NK-92 (cell line): Measurements from ENCODE around the gene OSTM1.
"Not testable (repeated sequence)": the region's sequence is repeated elsewhere in the genome, so short reads cannot be mapped to it uniquely, and the experiment has no call there.

Source experiments
- DNase-seq: peaks from one replicate; lab custom pipeline; 2025; ENCODE audit not compliant: unreplicated experiment; lab: John Stamatoyannopoulos, UW

The OSTM1 gene

DNA sequence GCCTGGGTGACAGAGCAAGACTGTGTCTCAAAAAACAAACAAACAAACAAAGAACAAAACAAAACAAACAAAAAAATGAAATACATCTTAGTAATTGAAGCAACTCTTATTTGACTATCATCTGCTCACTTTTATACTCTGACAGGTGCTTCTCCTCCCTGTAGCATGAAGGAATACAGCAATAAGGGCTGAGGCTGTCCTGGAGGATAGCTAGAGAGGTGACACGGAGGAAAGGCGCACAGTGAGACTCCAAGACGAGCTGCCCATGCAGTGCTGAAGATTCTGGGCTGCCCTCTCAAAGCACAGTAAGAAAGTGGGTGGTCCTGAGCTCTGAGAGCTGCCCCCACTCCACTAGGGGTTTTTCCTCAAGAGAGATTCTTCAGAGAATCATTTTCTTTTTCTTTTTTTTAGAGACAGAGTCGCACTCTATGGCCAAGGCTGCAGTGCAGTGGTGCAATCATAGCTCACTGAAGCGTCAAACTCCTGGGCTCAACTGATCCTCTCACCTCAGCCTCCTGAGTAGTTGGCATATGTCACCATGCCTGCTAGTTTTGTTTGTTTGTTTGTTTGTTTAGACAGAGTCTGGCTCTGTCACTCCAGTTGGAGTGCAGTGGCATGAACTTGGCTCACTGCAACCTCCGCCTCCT is 50.0 kb downstream of the OSTM1 start:
- DNase-seq = no peak

DNA sequence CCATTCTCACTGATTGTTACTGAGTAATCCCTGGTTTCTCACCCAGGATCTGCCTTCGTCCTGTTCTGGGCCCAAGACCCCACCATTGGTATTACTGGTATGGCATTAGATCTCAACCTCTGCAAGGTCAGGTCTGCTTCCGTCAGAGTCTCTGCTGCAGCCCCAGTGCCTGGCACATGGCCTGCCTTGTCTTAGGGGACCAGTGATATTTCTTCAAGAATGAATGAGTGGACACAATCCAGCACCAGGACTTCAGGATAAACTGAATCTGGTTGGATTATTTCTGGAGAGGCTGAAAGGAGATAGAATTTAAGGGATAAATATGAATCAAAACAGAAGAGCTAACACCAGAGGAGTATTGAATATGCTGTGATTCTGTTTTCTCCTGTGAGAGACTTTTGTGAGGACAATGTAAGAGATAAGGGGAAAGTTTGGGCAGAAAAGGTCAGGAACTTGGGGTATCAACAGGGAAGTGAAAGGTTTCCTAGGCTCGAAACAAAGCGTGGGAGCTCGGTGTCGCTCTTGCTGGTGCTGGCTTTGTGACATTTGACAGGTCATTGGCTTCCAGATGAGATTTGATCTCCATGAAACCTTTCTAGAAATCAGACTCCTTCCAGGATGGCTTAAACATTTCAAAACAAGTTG is 53.9 kb downstream of the OSTM1 start:
- no peak for DNase-seq

DNA sequence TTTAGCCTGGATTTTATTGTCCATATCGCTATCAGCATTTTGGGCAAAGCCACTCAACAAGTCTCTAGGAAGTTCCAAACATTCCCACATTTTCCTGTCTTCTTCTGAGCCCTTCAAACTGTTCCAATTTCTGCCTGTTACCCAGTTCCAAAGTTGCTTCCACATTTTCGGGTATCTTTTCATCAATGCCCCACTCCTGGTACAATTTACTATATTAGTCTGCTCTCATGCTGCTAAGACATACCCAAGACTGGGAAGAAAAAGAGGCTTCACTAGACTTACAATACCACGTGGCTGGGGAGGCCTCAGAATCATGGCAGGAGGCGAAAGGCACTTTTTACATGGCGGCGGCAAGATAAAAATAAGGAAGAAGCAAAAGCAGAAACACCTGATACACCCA is 58.3 kb downstream of the OSTM1 start:
- not testable (repeated sequence) for DNase-seq

DNA sequence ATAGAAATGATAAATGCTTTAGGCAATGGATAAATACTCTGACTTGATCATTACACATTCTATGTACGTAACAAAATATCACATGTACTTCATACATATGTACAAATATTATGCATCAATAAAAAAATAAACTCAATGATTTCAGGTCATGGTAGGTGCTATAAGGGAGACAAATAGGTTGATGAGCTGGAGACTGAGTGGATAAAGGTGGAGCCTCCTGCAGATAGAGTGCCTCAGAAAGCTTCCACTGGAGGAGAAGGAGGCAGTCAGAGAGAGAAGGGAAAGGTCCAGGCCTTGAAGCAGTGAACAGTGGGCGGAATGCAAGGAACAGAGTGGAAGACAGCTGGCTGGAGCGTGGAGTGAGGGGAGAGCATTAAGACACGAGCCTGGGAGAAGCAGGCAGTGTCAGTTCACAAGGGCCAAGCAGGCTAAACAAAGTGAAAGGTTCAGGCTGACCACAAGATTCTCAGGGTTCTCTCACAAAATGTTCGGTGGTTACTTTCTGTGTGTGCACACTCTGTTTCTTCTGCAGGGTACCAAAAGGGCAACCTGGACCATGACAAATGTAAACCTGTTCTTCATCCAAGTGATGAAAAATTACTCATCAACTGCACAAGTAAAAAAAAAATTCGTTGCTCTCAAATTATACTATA is 60.6 kb downstream of the OSTM1 start:
- no peak for DNase-seq

DNA sequence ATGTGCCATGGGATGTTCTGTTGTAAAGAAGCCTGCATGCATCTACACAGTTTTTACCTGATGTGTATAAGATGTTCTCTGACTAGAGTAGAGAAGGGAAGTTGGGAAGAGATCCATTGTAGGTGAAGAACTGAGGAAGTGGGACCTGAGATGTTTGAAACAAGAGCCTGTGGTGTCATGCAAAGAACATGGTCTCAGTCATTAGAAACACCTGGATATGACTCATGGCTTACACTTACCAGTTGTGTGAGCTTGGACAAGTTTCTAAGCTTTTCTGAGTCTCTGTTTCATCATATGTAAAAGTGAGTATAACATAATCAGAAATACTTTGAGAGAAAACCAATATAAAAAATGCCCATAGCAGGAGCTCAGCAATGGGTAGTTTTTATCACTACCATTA is 64.6 kb downstream of the OSTM1 start:
- DNase-seq = no peak

DNA sequence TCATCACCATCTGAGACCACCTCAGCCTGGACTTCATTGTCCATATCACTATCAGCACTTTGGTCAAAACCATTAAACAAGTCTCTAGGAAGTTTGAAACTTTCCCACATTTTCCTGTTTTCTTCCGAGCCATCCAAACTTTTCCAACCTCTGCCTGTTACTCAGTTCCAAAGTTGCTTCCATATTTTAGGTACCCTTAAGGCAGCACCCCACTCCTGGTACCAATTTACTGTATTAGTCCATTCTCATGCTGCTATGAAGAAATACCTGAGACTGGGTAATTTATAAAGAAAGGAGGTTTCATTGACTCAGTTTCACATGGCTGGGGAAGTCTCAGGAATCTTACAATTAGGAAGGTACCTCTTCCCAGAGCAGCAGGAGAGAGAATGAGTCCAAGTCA is 65.3 kb downstream of the OSTM1 start:
- DNase-seq = not testable (repeated sequence)

DNA sequence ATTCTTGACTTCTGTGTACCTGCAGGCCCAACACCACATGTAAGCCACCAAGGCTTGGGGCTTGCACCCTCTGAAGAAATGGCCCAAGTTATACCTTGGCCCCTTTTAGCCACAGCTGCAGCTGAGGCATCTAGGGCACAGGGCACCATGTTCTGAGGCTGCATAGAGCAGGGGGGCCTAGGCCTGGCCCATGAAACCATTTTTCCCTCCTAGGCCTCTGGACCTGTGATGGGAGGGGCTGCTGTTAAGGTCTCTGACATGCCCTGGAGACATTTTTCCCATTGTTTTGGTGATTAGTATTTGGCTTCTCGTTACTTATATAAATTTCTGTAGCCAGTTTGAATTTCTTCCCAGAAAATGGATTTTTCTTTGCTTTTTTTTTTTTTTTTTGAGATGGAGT is 66.2 kb downstream of the OSTM1 start:
- DNase-seq = no peak

DNA sequence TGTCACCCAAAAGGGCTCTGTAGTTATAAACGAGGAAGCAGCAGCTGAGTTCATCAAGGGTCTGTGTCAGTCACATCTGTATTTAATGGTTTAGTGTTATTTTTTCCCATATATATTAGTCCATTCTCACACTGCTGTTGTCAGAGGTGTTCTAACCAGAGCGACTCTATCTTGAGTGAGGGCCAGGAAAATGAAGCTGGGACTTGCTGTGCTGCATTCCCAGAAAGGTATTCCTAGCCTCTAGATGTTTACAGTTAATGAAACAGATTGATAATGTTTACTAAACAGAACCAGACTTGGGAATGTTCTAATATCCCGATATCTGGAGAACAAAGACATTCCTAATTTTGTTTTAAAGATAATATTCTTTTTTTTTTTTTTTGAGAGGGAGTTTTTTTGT is 68.6 kb downstream of the OSTM1 start:
- DNase-seq = no peak

DNA sequence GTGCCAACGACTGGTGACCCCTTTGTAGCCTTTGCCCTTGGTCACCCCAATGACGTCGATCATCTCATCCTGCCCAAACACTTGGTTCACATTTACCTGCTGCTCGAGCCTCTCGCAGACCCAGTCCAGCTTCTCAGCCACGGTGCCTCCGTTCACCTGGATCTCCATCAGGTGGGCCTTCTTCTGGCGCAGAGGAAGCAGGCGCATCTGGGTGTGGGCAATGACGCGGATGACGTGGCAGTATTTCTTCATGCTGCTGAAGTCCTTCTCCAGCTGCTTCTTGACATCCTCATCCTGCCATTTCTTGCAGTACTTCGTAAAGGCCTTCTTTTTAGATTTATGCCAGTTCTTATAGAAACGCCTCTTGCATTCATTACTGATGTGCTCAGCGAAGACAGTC is 69.7 kb downstream of the OSTM1 start:
- DNase-seq = no peak

DNA sequence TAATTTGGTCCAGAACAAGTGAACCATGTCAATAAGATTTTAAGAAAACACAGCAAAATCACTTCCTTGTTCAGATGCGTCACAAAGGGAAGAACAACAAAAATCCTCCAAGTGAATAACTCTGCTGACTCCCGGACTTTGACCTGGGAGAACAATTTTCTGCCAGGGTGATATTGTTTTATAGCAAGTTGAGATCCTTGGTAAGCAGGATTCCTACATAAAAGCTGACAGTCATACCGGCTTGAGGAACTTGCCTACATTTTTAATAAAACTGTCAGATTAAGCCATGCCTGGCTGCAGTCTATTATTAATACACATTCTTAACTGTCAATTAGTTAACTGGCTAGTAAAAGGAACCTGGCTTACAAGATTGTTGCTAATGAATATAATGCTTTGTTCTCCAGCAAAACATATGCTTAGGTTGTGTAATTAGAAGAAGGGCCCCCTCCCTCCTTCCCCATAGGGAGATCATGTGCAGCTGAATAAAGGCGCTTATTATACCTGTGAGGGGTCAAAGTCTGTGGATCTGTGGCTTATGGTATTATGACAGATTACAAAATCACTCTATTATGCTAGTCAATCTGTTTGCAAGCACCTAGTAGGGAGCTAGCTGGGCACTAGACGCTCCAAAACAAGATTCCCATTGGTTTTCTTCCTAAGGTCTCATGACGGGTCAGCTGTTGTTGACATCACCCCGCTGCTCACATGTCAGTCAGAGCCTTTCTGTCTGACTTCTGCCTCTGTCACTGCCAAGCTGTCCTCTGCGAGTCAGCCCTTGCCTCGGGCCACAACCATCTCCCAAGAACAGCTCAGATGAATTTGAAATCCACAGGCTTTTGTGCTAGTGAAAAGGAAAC is 71.9 kb downstream of the OSTM1 start:
- no peak for DNase-seq

DNA sequence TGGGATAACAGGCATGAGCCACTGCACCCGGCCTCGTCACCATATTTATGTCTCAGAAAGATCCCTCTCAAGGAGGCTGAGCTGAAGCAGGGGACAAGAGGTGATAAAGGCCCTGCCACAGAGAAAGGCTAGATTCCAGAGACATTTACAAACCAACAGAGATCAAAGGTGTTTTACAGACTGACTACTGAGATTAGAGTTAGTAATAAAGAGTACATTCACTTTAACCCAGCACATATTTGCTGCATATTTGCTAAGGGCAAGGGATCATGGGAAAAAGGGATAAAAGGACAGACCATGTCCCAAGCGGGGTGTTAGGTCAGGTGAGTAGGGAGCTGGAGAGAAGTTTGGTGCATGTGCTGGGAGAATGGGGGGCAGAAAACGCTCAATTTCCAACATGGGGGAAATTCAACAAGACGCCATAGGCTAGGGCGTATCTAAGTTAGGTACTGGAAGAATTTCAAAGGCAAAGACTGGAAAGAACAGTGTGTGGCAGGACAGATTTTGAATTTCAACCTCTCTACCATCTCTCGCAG is 72.8 kb downstream of the OSTM1 start:
- no peak for DNase-seq

DNA sequence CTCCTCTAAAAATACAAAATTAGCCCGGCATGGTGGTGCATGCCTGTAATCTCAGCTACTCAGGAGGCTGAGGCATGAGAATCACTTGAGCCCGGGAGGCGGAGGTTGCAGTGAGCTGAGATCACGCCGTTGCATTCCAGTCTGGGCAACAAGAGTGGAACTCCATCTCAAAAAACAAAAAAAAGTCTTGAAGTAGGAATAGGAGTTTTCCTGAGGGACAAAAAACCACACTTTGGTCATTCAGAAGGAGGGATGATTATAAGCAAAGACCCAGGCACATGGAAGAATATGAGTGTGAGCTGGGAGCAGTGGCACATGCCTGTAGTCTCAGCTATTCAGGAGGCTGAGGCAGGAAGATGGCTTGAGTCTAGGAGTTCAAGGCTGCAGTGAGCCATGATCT is 74.3 kb downstream of the OSTM1 start:
- not testable (repeated sequence) for DNase-seq

DNA sequence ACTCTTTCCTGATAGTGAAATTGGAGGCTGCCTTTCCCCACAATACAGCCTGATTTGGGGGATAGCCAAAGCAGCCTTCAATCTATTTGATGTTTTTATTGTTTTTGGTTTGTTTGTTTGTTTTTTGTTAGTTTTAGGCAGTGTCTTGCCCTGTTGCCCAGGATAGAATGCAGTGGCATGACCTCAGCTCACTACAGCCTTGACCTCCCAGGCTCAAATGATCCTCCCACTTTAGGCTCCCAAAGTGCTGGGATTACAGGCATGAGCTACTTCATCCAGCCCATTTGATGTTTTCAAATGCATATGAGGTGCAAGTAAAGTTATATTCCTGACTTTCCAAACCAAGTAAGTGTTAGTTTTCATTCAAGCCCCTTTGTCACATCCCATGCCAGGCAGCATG is 75.2 kb downstream of the OSTM1 start:
- no peak for DNase-seq

DNA sequence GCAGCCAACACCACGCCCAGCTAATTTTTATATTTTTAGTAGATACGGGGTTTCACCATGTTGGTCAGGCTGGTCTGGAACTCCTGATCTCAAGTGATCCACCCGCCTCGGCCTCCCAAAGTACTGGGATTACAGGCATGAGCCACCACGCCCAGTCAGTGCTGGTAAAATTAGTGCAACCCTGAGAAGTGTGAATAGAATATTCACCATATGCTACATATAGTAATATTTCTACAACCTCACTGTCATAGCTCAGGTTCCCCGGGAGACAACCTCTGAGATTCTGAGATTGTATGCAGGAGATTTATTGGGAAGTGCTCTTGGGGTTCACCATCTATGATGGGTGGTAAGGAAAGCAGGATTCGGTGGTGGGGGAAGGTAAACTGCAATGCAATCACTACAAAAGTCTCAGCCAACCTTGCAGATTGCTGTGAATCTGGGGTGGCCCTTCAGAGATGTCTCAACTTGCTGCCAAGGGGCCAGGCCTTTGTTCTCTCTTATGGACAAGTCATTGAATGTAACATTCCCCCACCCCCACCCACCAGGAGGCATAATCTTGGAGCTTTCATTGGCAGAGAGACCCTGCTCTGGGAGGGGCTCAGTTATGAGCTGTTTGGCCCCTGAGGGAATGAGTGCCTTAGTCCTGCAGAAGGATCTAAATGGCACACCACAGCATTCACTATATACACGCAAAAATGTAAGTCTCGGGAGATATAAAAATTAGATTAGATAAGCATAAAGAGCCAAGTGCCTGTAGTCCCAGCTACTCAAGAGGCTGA is 82.6 kb downstream of the OSTM1 start:
- no peak for DNase-seq
